Fibroblast of the aortic adventitia (primary cell): ENCODE data around the gene SEC14L5. TPM values are rescaled to one million over a fixed set of nuclear protein-coding genes. Genes with fewer than 3 reads are reported as not detected.

Experiments
- DNase-seq: peaks from one replicate; pipeline ENCODE4 v3.0.0-alpha.2; 2010; ENCODE audit warnings: low read depth
- H3K4me3 ChIP-seq: 2 replicates; pipeline ENCODE4 v1.5.1; 2011; ENCODE audit warnings: low read depth, mild to moderate bottlenecking, control low read depth, low read length, moderate library complexity
- CTCF ChIP-seq: IDR thresholded peaks from 2 replicates; pipeline ENCODE4 v1.5.1; 2011; ENCODE audit warnings: mild to moderate bottlenecking, low read length, control low read depth, inconsistent platforms; ENCODE audit not compliant: insufficient read depth
- total RNA-seq: library from RNA; depleted of rRNA; stranded (reverse); fragments of >200 nt; gene quantifications from 2 replicates; pipeline ENCODE4 v1.2.3, GENCODE V29; 2012; ENCODE audit warnings: low replicate concordance

SEC14L5 gene
- total RNA-seq, 1 donor = 1.2 TPM

- peak; percentile 84 for DNase-seq
- peak within 1 kb of the TSS; percentile 82 for H3K4me3 ChIP-seq
- TF ChIP-seq CTCF = no peak
Observed at GRCh38 chr16:5033256-5034166, 75.4 kb downstream of the SEC14L5 start, which contains the start of gene NAGPA. Gene NAGPA, minus strand, starts transcription at chr16:5033935. Its CDS starts 21 bp downstream, at chr16:5033914.

DNA sequence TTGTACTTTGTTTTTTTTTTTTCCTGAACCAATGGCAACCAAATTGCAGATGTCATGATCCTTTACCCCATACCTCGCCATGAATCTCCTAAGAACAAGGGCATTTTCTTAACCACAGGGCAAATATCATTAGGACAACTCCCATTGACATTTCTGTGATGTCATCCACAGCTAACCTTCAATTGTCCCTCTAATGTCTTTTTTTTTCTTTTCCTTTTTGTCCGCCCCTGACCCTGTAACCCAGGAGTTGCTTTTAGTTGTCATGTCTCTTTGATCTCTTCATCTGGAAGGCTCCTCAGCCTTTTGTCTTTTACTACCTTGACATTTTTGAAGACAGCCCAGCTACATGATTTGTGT lies 76.0 kb downstream of the SEC14L5 start:
- H3K4me3 ChIP-seq = peak overlapping the region; percentile 82
- TF ChIP-seq CTCF = no peak
- no peak for DNase-seq

- no peak overlapping the region for H3K4me3 ChIP-seq
- DNase-seq = no peak
- TF ChIP-seq CTCF = no peak
Observed at GRCh38 chr16:5035909-5036227, 77.7 kb downstream of the SEC14L5 start.

GRCh38 chr16:5036228-5037156 lies 78.4 kb downstream of the SEC14L5 start:
- no peak overlapping the region for H3K4me3 ChIP-seq
- DNase-seq = peak; percentile 48
- TF ChIP-seq CTCF = no peak

- no peak for TF ChIP-seq CTCF
- no peak for DNase-seq
- no peak overlapping the region for H3K4me3 ChIP-seq
Observed at GRCh38 chr16:5040451-5040850, 82.3 kb downstream of the SEC14L5 start.

DNA sequence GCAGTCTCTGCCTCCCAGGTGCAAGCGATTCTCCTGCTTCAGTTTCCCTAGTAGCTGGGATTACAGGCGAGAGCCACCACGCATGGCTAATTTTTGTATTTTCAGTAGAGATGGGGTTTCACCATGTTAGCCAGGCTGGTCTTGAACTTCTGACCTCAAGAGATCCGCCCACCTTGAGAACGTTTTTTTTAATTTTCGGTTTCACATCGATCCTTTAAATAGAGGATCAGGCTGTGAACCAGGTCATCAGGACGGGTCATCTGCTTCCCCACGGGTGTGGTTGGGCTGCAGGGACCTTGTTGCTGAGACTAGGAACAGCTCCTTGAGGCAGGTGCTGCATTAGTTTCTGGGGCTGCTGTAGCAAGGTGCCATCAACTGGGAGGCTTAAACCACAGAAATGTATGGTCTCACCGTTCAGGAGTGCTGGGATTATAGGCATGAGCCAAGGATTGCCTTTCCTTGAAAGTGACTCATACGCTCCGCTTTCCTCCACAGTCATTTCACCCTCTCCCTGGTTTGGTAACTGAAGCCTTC lies 83.5 kb downstream of the SEC14L5 start:
- TF ChIP-seq CTCF = no peak
- H3K4me3 ChIP-seq = no peak overlapping the region
- peak; percentile 42 for DNase-seq
